ENCODE data around the gene EIF3F.

EIF3F gene

GRCh38 chr11:8040261-8040920 is 53.3 kb downstream of the EIF3F start:
- DNase-seq = no peak

GRCh38 chr11:8040921-8041285 is 53.8 kb downstream of the EIF3F start:
- no peak for DNase-seq

- no peak for DNase-seq
Measured at GRCh38 chr11:8041576-8041975, 54.4 kb downstream of the EIF3F start.

GRCh38 chr11:8043756-8044155 is 56.6 kb downstream of the EIF3F start:
- no peak for DNase-seq

- no peak for DNase-seq
Measured at GRCh38 chr11:8045839-8046238, 58.7 kb downstream of the EIF3F start.

- DNase-seq = no peak
Measured at GRCh38 chr11:8047382-8047781, 60.2 kb downstream of the EIF3F start.

- no peak for DNase-seq
Measured at GRCh38 chr11:8049084-8049483, 61.9 kb downstream of the EIF3F start.
